Small intestine (tissue), 7 donors: ENCODE results near the gene PTPRR. TPM values are rescaled to one million over a fixed set of nuclear protein-coding genes. Genes with fewer than 3 reads are reported as not detected.

Experiments
- DNase-seq, 2 donors: peaks; one replicate each; pipeline versions ENCODE4 v3.0.0 to v3.0.0-alpha.2; 2013
- FAIRE-seq: peaks from 2 replicates; lab custom pipeline; 2012; peaks lifted over from hg19 to GRCh38; lab: Jason Lieb, UNC
- H3K27ac ChIP-seq, 3 donors: one replicate each; pipeline ENCODE4 v1.5.1; 2013; ENCODE audit warnings: low read length in 2 of 3, mild to moderate bottlenecking in 2 of 3, control low read depth in 1 of 3, inconsistent platforms in 1 of 3, low read depth in 1 of 3, moderate library complexity in 1 of 3
- H3K27me3 ChIP-seq, 3 donors: one replicate each; pipeline ENCODE4 v1.6.1; 2013; ENCODE audit warnings: low read length in 3 of 3, inconsistent platforms in 1 of 3; ENCODE audit not compliant: control insufficient read depth in 3 of 3, insufficient read depth in 3 of 3
- H3K36me3 ChIP-seq, 3 donors: one replicate each; pipeline ENCODE4 v1.6.1; 2013; ENCODE audit warnings: low read length in 3 of 3, inconsistent platforms in 1 of 3, low read depth in 1 of 3, mild to moderate bottlenecking in 1 of 3, moderate library complexity in 1 of 3; ENCODE audit not compliant: control insufficient read depth in 3 of 3, insufficient read depth in 2 of 3
- H3K4me1 ChIP-seq, 3 donors: one replicate each; pipeline ENCODE4 v1.6.1; 2013; ENCODE audit warnings: low read length in 2 of 3, inconsistent platforms in 1 of 3, low read depth in 1 of 3, mild to moderate bottlenecking in 1 of 3, moderate library complexity in 1 of 3; ENCODE audit not compliant: control insufficient read depth in 3 of 3, insufficient read depth in 2 of 3
- H3K4me3 ChIP-seq, 3 donors: one replicate each; pipeline ENCODE4 v1.5.1; 2013; ENCODE audit warnings: low read length in 3 of 3, control low read depth in 1 of 3, inconsistent platforms in 1 of 3, low read depth in 1 of 3, mild to moderate bottlenecking in 1 of 3, moderate library complexity in 1 of 3
- H3K9me3 ChIP-seq, 2 donors: one replicate each; pipeline ENCODE4 v1.6.1; 2013; ENCODE audit warnings: low read depth in 1 of 2, low read length in 1 of 2; ENCODE audit not compliant: control insufficient read depth in 2 of 2, insufficient read depth in 1 of 2
- WGBS, 3 donors: extraction: QIAGEN DNeasy Blood & Tissue Kit; methylation state at CpG; one replicate each; pipeline ENCODE4 v1.1.7; 2013; 5-methylcytosine and 5-hydroxymethylcytosine counted together
- polyA plus RNA-seq, 4 donors: library from polyadenylated mRNA; stranded (reverse) in 3 of 4; unstranded in 1 of 4; fragments of 200-250 nt in 3 of 4; fragments of 120-200 nt in 1 of 4; gene quantifications; one replicate each; pipeline versions ENCODE4 v1.2.1 to v1.2.3, GENCODE V29; 2013
- donor health status: healthy with polysubstance abuse.
- donor health status: control.
- donor health status: control.
- donor health status: Bipolar disorder and iron deficiency.
- donor health status: healthy.

The PTPRR gene
- polyA plus RNA-seq, 4 donors: 0.84 to 18.9 (median 5.4) TPM

GRCh38 chr12:70925539-70925938 is 5.0 kb upstream of the PTPRR start:
- H3K4me1 ChIP-seq: no peaks in the 10 kb centered on the region
- no peaks in the 10 kb centered on the region for H3K9me3 ChIP-seq
- WGBS, 3 donors: 40 to 62% (median 52%) methylated on average over 1 of the region's 1 CpG
- FAIRE-seq (no peak), DNase-seq (no peak)
- H3K36me3 ChIP-seq: no peaks in the 10 kb centered on the region
- no peak overlapping the region for H3K27ac ChIP-seq
- H3K4me3 ChIP-seq: no peak overlapping the region
- H3K27me3 ChIP-seq: peaks cover 0 to 9% (median 3%) of the 10 kb centered on the region in 3 donors

- H3K27me3 ChIP-seq: peaks cover 0 to 19% (median 6%) of the 10 kb centered on the region in 3 donors
- 25 to 35% (median 30%) methylated on average over 9 of the region's 9 CpGs for WGBS, 3 donors
- DNase-seq (no peak), FAIRE-seq (no peak)
- no peak overlapping the region for H3K27ac ChIP-seq
- no peak overlapping the region for H3K4me3 ChIP-seq
- H3K36me3 ChIP-seq: no peaks in the 10 kb centered on the region
- H3K4me1 ChIP-seq: no peaks in the 10 kb centered on the region
- H3K9me3 ChIP-seq: no peaks in the 10 kb centered on the region
Measured at GRCh38 chr12:70920891-70921290, 353 bp upstream of the PTPRR start.

- FAIRE-seq: no peak
Measured at GRCh38 chr12:70919597-70920035, 922 bp downstream of the PTPRR start.

GRCh38 chr12:70919176-70919575 is 1.4 kb downstream of the PTPRR start:
- WGBS, 3 donors: 53 to 69% (median 63%) methylated on average over 2 of the region's 2 CpGs
- H3K36me3 ChIP-seq: no peaks in the 10 kb centered on the region
- H3K4me3 ChIP-seq: no peak overlapping the region
- H3K9me3 ChIP-seq: no peaks in the 10 kb centered on the region
- DNase-seq (no peak), FAIRE-seq (no peak)
- no peaks in the 10 kb centered on the region for H3K4me1 ChIP-seq
- H3K27me3 ChIP-seq: peaks cover 0 to 19% (median 6%) of the 10 kb centered on the region in 3 donors
- H3K27ac ChIP-seq: no peak overlapping the region

More at GRCh38 chr12:70919597-70920035, 922 bp downstream of the PTPRR start:
- Histone ChIP-seq H3K27me3 (peaks cover 0 to 19% (median 6%) of the 10 kb centered on the region in 3 donors), H3K9me3 (no peaks in the 10 kb centered on the region), H3K4me3 (no peak overlapping the region), H3K4me1 (no peaks in the 10 kb centered on the region), H3K27ac (no peak overlapping the region), H3K36me3 (no peaks in the 10 kb centered on the region)
- 18 to 24% (median 19%) methylated on average over 10 of the region's 10 CpGs for WGBS, 3 donors
- DNase-seq: peak in 1 of 2 donors; percentile 37

- 76 to 90% (median 88%) methylated on average over 1 of the region's 1 CpG for WGBS, 3 donors
- Histone ChIP-seq H3K36me3 (no peaks in the 10 kb centered on the region), H3K4me1 (no peaks in the 10 kb centered on the region), H3K4me3 (no peak overlapping the region), H3K9me3 (no peaks in the 10 kb centered on the region), H3K27ac (no peak overlapping the region), H3K27me3 (peaks cover 0 to 19% (median 6%) of the 10 kb centered on the region in 3 donors)
- DNase-seq: no peak
- FAIRE-seq: no peak
Measured at GRCh38 chr12:70918321-70918720, 2.2 kb downstream of the PTPRR start.

GRCh38 chr12:70910666-70911065 is 9.9 kb downstream of the PTPRR start:
- no peak for FAIRE-seq
- Histone ChIP-seq H3K9me3 (no peaks in the 10 kb centered on the region), H3K4me1 (no peaks in the 10 kb centered on the region), H3K4me3 (no peak overlapping the region), H3K36me3 (no peaks in the 10 kb centered on the region), H3K27ac (no peak overlapping the region), H3K27me3 (peaks cover 0 to 2% (median 0%) of the 10 kb centered on the region in 3 donors)
- 57 to 60% (median 60%) methylated on average over 1 of the region's 1 CpG for WGBS, 3 donors
- DNase-seq: no peak

- 45 to 62% (median 58%) methylated on average over 1 of the region's 1 CpG for WGBS, 3 donors
- no peak for FAIRE-seq
- H3K36me3 ChIP-seq: no peaks in the 10 kb centered on the region
- H3K9me3 ChIP-seq: no peaks in the 10 kb centered on the region
- no peaks in the 10 kb centered on the region for H3K4me1 ChIP-seq
- H3K4me3 ChIP-seq: no peak overlapping the region
- H3K27me3 ChIP-seq: peaks cover 0 to 4% (median 0%) of the 10 kb centered on the region in 3 donors
- DNase-seq: no peak
- no peak overlapping the region for H3K27ac ChIP-seq
Measured at GRCh38 chr12:70908978-70909377, 11.6 kb downstream of the PTPRR start.

DNA sequence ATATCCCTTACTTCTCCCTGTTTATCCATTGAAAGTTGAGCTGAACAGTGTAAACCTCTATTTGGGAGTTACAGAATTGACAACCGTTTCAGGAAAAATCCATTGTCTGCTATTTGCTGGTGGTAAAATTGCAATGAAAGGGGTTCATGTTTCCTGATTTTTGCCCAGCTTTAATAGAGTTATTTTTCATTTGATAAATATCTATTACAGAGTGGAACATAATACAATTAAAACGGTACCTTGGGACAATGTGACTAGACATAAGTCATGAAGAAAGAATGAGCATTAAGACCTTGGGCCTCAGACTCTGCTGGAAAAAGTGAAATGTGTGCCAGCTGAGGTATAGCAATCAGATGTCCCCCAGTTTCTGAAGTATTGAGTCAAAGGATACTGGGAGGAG is 13.1 kb downstream of the PTPRR start:
- H3K36me3 ChIP-seq: no peaks in the 10 kb centered on the region
- no peaks in the 10 kb centered on the region for H3K9me3 ChIP-seq
- peaks cover 0 to 4% (median 0%) of the 10 kb centered on the region in 3 donors for H3K27me3 ChIP-seq
- FAIRE-seq (no peak), DNase-seq (no peak)
- no peak overlapping the region for H3K4me3 ChIP-seq
- 78 to 84% (median 82%) methylated on average over 2 of the region's 2 CpGs for WGBS, 3 donors
- H3K27ac ChIP-seq: no peak overlapping the region
- H3K4me1 ChIP-seq: no peaks in the 10 kb centered on the region

DNA sequence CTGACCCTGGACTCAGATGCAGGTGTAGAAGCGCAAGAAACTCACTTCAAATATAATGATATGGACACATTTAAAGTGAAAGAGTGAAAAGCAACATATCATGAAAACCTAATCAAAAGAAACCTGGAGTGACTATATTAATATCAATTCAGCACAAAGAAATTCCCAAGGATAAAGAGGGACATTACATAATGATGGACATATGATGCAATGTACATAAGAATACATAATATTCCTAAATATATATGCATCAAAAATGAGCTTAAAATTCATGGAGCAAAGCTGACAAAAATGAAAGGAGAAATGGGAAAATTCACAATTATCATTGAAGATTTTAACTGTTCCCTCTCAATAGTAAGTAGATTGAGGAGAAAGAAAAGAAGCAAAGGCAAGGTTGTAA is 24.6 kb downstream of the PTPRR start:
- H3K4me3 ChIP-seq: no peak overlapping the region
- FAIRE-seq (no peak), DNase-seq (no peak)
- WGBS, 3 donors: 95 to 100% (median 98%) methylated on average over 1 of the region's 1 CpG
- H3K9me3 ChIP-seq: no peaks in the 10 kb centered on the region
- no peak overlapping the region for H3K27ac ChIP-seq
- no peaks in the 10 kb centered on the region for H3K4me1 ChIP-seq
- H3K36me3 ChIP-seq: no peaks in the 10 kb centered on the region
- no peaks in the 10 kb centered on the region for H3K27me3 ChIP-seq
